Breast epithelium (tissue), 4 donors: ENCODE measurements around the gene TMEM163. TPM values are rescaled to one million over a fixed set of nuclear protein-coding genes. Genes with fewer than 3 reads are reported as not detected.
"Not testable (repeated sequence)": the region's sequence is repeated elsewhere in the genome, so short reads cannot be mapped to it uniquely, and the experiment has no call there.

Experiments used
- DNase-seq, 2 donors: peaks; one replicate each; pipeline ENCODE4 v3.0.0-alpha.2; 2019; ENCODE audit warnings: low spot score in 2 of 2
- H3K27ac ChIP-seq, 2 donors: fragments of 200-600 bp; sonication (generic) in 1 of 2; one replicate each; pipeline ENCODE4 v1.5.1; 2016 to 2019; ENCODE audit warnings: mild to moderate bottlenecking in 1 of 2
- H3K27me3 ChIP-seq, 2 donors: fragments of 200-600 bp; sonication (generic) in 1 of 2; one replicate each; pipeline versions ENCODE4 v1.5.1 to v1.6.0; 2017 to 2019; ENCODE audit warnings: control low read depth in 1 of 2, mild to moderate bottlenecking in 1 of 2
- H3K36me3 ChIP-seq: fragments of 200-600 bp; one replicate; pipeline ENCODE4 v1.5.1; 2019
- H3K4me1 ChIP-seq, 2 donors: fragments of 200-600 bp; sonication (generic); one replicate each; pipeline ENCODE4 v1.5.1; 2016 to 2019; ENCODE audit warnings: control low read depth in 1 of 2
- H3K4me3 ChIP-seq, 3 donors: fragments of 200-600 bp; sonication (generic); 1 replicate in 2 of 3; 2 replicates in 1 of 3; pipeline ENCODE4 v1.5.1; 2016 to 2019; ENCODE audit warnings: mild to moderate bottlenecking in 3 of 3, moderate library complexity in 2 of 3
- H3K9me3 ChIP-seq, 2 donors: fragments of 200-600 bp; sonication (generic) in 1 of 2; one replicate each; pipeline ENCODE4 v1.5.1; 2016 to 2019; ENCODE audit warnings: control low read depth in 1 of 2
- CTCF ChIP-seq, 3 donors: fragments of 450-650 bp; IDR thresholded peaks; one replicate each; pipeline ENCODE4 v1.5.1; 2016 to 2017; ENCODE audit warnings: antibody characterized with exemption in 3 of 3, mild to moderate bottlenecking in 3 of 3, moderate library complexity in 3 of 3
- POLR2A ChIP-seq: fragments of 450-650 bp; IDR thresholded peaks from one replicate; pipeline ENCODE4 v1.6.1; 2016; ENCODE audit warnings: antibody characterized with exemption, mild to moderate bottlenecking, moderate library complexity
- POLR2AphosphoS5 ChIP-seq, 3 donors: sonication (generic); formaldehyde crosslinking; IDR thresholded peaks; one replicate each; pipeline ENCODE4 v1.6.1; 2017; ENCODE audit warnings: antibody characterized with exemption in 3 of 3
- intact Hi-C: fragments of 100-400 bp; cut with DNase I; formaldehyde crosslinking; loops from one replicate; pipeline ENCODE4 v1.15.1; 2023; ENCODE audit warnings: low total_unique reads
- total RNA-seq, 3 donors: library from RNA; depleted of rRNA; stranded (reverse); fragments of >200 nt; gene quantifications; one replicate each; pipeline ENCODE4 v1.1.0, GENCODE V29; 2016

The TMEM163 gene
- total RNA-seq, 3 donors from 2014 or later = 0.32 to 1.5 (median 0.66) TPM

- intact Hi-C loops = no loop called here
- H3K4me1 ChIP-seq = no peaks in the 10 kb centered on the region
- no peak for TF ChIP-seq CTCF (IDR thresholded peaks at IDR 0.05)
- no peak for TF ChIP-seq POLR2AphosphoS5 (IDR thresholded peaks at IDR 0.05)
- no peak for TF ChIP-seq POLR2A
- H3K4me3 ChIP-seq = no peak overlapping the region
- DNase-seq = no peak
- no peaks in the 10 kb centered on the region for H3K9me3 ChIP-seq
- H3K27ac ChIP-seq = no peak overlapping the region
- no peaks in the 10 kb centered on the region for H3K27me3 ChIP-seq
- H3K36me3 ChIP-seq = no peaks in the 10 kb centered on the region
Measured at GRCh38 chr2:134657650-134658250, 61.0 kb downstream of the TMEM163 start.

GRCh38 chr2:134656391-134656790 lies 62.4 kb downstream of the TMEM163 start:
- H3K27me3 ChIP-seq, H3K4me1 ChIP-seq, H3K27ac ChIP-seq, H3K4me3 ChIP-seq, intact Hi-C loops, H3K36me3 ChIP-seq, DNase-seq, H3K9me3 ChIP-seq: not testable (repeated sequence)

GRCh38 chr2:134648586-134648985 lies 70.2 kb downstream of the TMEM163 start:
- intact Hi-C loops = no loop called here
- Histone ChIP-seq H3K9me3 (no peaks in the 10 kb centered on the region), H3K36me3 (no peaks in the 10 kb centered on the region), H3K4me1 (no peaks in the 10 kb centered on the region), H3K27ac (no peak overlapping the region), H3K4me3 (no peak overlapping the region), H3K27me3 (no peaks in the 10 kb centered on the region)
- TF ChIP-seq CTCF (IDR thresholded peaks at IDR 0.05) (no peak), POLR2AphosphoS5 (IDR thresholded peaks at IDR 0.05) (no peak), POLR2A (no peak)
- no peak for DNase-seq

GRCh38 chr2:134647607-134648256 lies 71.1 kb downstream of the TMEM163 start:
- no peak overlapping the region for H3K27ac ChIP-seq
- H3K4me3 ChIP-seq = no peak overlapping the region
- intact Hi-C loops = no loop called here
- no peaks in the 10 kb centered on the region for H3K27me3 ChIP-seq
- DNase-seq = no peak
- TF ChIP-seq CTCF (IDR thresholded peaks at IDR 0.05) (no peak), POLR2AphosphoS5 (IDR thresholded peaks at IDR 0.05) (no peak), POLR2A (no peak)
- H3K36me3 ChIP-seq = no peaks in the 10 kb centered on the region
- no peaks in the 10 kb centered on the region for H3K9me3 ChIP-seq
- no peaks in the 10 kb centered on the region for H3K4me1 ChIP-seq

- no peak for DNase-seq
- H3K4me1 ChIP-seq = no peaks in the 10 kb centered on the region
- no peaks in the 10 kb centered on the region for H3K9me3 ChIP-seq
- intact Hi-C loops = no loop called here
- TF ChIP-seq CTCF (IDR thresholded peaks at IDR 0.05) (no peak), POLR2A (no peak), POLR2AphosphoS5 (IDR thresholded peaks at IDR 0.05) (no peak)
- no peak overlapping the region for H3K27ac ChIP-seq
- H3K27me3 ChIP-seq = peaks cover 0 to 2% of the 10 kb centered on the region in 2 donors
- no peaks in the 10 kb centered on the region for H3K36me3 ChIP-seq
- H3K4me3 ChIP-seq = no peak overlapping the region
Measured at GRCh38 chr2:134642938-134643337, 75.9 kb downstream of the TMEM163 start.
